Activated CD4-positive, alpha-beta T cell treated with anti-CD3 and anti-CD28 coated beads, Interleukin-2, amount 50 U/mL, for 1 hour (primary cell): ENCODE data around the gene RYR1.
"Not testable (repeated sequence)": the region's sequence is repeated elsewhere in the genome, so short reads cannot be mapped to it uniquely, and the experiment has no call there.

Experiments used
- DNase-seq: peaks from one replicate; pipeline ENCODE4 v3.0.0-alpha.2; 2020

RYR1 gene

DNA sequence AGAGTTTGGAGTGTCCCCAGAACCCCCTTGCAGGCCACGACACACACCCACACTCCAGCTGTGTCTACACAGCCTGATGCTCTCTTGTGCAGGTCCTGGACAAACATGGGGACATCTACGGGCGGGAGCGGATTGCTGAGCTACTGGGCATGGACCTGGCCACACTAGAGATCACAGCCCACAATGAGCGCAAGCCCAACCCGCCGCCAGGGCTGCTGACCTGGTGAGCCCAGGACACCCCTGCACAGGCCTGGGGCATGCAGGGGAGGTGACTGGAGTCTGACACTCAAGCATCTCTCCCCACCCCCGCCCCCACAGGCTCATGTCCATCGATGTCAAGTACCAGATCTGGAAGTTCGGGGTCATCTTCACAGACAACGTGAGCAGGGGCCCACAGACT, 144.3 kb downstream of the RYR1 start:
- no peak for DNase-seq

GRCh38 chr19:38579304-38579703, 145.8 kb downstream of the RYR1 start:
- DNase-seq = not testable (repeated sequence)

DNA sequence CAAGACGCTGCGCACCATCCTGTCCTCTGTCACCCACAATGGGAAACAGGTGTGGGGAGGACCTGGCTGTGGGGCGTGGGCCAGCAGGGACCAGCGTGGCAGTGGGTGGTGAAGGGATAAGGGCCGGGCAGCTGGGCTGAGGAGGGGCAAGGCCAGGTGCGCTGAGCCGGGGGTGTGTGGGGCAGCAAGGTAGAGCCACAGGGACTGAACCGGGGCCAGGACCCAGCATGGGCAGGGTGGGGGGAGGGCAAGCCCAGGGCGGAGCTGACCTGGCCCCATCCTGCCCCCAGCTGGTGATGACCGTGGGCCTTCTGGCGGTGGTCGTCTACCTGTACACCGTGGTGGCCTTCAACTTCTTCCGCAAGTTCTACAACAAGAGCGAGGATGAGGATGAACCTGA, 146.6 kb downstream of the RYR1 start:
- no peak for DNase-seq

DNA sequence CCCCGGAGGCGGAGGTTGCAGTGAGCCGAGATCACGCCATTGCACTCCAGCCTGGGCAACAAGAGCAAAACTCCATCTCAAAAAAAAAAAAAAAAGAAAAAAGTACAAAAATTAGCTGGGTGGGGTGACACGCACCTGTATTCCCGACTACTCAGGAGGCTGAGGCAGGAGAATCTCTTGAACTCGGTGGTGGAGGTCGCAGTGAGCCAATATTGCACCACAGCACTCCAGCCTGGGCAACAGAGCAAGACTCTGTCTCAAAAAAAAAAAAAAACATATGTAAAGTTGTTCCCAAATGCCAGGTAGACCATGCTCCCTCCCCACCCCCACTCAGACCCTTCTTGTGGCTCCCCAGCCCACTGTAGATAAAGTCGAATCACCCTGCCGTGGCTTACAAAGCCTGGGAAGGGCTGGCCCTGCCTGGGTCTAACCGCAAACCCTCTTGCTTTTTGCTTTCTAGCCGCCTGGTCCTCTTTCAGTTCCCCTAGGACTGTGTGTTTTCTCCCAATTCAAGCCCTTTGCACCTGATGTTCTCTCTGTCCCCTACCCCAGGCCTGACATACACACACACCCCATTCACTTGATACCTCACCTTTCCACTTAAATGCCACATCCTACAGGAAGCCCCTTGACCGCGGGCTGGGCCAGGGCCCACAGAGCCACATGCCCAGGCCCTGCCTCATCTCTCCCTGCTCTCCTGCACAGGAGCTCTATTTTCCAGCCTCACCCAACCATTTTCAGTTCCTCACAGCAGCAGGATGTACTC, 149.9 kb downstream of the RYR1 start:
- DNase-seq = no peak

- DNase-seq = no peak
Measured at GRCh38 chr19:38583985-38584305, 150.5 kb downstream of the RYR1 start.

DNA sequence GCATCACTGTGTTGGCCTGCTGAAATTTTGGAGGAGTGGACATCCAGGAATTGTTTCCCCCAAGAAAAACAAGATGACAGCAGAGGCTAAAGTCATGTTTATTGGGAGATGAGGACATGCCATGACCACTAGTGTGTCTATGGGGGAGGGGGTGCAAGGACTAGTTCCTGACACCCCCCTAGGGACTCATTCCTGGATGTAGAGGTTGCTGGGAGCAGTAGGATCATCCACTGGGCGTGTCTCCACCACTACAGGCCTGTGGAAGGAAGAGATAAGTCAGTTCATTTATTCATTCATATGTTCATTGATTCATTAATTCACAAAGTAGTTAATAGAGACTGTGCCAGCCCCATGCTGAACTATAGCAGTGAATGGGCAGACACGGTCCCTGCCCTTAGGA, 154.1 kb downstream of the RYR1 start:
- no peak for DNase-seq

DNA sequence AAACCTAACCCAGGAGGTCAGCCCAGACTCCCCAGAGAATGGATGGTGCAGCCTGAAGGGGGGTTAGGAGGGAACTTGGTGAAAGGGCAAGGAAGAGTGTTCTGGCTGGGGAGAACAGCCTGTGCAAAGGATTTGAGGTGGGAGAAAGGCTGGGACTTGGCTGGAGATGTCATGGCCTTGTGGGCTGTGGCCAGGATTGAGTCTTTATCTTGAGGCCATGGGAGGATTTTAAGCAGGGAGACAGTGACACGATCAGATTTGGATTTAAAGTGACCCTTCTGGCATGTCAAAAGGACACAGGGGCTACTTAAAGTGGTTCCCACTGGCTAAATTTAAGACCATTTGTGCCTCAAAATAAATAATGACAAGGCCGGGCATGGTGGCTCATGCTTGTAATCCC, 154.6 kb downstream of the RYR1 start:
- DNase-seq = no peak

DNA sequence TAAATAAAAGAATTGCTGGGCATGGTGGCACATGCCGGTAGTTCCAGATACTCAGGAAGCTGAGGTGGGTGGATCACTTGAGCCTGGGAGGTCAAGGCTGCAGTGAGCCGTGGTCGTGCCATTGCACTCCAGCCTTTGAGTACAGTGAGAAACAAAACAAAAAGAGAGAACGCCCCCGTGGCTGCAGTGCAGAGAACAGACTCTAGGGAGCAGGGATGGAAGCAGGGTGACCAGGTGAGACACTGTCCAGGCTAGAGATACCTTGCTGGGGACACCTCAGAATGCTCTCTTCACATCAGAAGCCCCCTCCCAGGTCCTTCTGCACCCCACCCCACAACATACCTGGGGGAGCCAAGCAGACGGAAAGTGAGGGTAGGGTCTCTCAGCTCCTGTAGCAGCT, 159.4 kb downstream of the RYR1 start:
- no peak for DNase-seq

GRCh38 chr19:38596057-38596981, 162.8 kb downstream of the RYR1 start:
- DNase-seq = peak; percentile 12

- DNase-seq = no peak
Measured at GRCh38 chr19:38597075-38597474, 163.6 kb downstream of the RYR1 start.

DNA sequence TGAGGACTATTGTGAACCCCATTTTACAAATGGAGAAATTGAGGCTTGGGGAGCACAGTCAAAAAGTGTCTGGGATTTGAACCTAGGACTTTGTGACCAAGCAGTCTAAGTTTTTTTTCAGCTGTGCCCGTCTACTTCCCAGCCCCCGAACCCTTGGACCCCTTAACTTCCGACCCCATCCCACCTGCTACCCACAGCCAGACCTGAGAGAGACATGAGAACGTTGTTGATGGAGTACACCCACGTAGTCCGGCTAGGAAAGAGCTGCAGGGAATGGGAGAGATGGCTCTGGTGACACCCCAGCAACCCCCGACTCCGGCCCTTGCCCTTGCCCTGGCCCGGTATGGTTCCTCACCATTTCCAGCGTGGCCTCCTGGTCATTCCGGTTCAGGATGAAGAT, 166.2 kb downstream of the RYR1 start:
- DNase-seq = no peak

- DNase-seq = not testable (repeated sequence)
Measured at GRCh38 chr19:38602856-38603255, 169.4 kb downstream of the RYR1 start.

- DNase-seq = no peak
Measured at GRCh38 chr19:38606131-38606530, 172.6 kb downstream of the RYR1 start.

- DNase-seq = no peak
Measured at GRCh38 chr19:38614289-38614688, 180.8 kb downstream of the RYR1 start.

GRCh38 chr19:38615007-38615581, 181.6 kb downstream of the RYR1 start:
- DNase-seq = no peak

- no peak for DNase-seq
Measured at GRCh38 chr19:38616265-38616664, 182.8 kb downstream of the RYR1 start.

DNA sequence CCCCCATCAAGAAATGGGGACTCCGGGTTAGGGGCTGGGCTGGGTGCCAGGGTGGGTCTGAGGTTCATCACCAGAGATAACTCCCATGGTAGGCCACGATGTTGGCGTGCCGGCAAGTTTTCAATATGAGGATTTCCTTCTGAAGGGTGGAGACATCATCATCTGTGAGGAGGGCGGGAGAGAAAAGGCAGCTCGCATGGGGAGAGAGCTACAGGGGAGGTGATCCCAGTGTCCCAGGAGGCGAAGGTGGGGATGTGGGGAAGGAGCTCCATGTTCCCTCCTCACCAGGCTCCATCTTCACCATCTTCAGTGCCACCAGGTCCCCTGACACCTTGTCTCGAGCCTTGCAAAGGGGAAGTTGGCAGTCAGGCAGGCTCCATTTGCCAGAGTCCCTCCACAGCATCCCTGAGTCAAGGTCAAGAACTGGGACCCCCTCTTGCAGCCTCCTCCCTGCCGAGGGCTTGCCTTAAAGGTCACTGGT, 183.8 kb downstream of the RYR1 start:
- no peak for DNase-seq

GRCh38 chr19:38617764-38618589, 184.5 kb downstream of the RYR1 start, which contains the start of gene MAP4K1:
Gene MAP4K1, minus strand, starts transcription at chr19:38617953. Its CDS starts 58 bp downstream, at chr19:38617895.
- peak; percentile 57 for DNase-seq

DNA sequence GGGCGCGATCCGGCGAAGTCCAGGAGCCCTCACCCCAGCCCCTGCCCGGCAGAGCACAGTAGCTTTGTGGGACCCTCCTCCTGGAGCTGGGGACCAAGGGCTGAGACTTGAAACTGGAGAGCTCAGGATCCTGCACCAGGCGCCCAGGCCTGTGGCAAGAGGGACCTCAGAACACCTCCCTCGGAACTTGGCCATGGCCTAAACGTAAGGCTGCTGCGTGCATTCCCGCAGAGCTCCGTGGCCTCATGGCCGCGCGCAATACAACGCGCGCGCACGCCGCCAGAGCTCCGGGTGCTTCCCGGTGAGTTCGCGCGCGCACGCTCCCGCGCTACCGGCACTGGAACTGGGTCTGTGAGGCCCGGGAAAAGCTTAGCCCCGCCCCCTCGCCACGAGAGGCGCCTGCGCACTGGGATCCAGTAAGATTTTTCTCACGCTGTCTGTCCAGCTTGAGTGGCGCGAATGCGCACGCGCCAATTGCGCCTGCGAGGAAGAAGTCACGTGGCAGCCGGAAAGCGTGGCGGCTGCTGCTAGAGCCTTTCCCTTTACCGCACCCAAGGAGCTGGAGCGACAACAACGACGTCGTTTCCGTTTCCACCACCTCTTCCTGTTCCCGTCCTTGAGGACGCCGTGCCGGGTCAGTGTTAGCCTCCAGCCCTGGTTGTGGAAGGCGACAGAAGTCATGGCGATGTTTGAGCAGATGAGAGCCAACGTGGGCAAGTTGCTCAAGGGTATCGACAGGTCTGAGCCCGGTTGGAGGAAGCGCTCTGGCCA, 185.3 kb downstream of the RYR1 start, which contains the start of gene EIF3K:
TSS of gene EIF3K (plus strand) at position 599 of the 771 bp plus-strand sequence. CDS start at position 680, 81 bp downstream.
- DNase-seq = peak; percentile 96

DNA sequence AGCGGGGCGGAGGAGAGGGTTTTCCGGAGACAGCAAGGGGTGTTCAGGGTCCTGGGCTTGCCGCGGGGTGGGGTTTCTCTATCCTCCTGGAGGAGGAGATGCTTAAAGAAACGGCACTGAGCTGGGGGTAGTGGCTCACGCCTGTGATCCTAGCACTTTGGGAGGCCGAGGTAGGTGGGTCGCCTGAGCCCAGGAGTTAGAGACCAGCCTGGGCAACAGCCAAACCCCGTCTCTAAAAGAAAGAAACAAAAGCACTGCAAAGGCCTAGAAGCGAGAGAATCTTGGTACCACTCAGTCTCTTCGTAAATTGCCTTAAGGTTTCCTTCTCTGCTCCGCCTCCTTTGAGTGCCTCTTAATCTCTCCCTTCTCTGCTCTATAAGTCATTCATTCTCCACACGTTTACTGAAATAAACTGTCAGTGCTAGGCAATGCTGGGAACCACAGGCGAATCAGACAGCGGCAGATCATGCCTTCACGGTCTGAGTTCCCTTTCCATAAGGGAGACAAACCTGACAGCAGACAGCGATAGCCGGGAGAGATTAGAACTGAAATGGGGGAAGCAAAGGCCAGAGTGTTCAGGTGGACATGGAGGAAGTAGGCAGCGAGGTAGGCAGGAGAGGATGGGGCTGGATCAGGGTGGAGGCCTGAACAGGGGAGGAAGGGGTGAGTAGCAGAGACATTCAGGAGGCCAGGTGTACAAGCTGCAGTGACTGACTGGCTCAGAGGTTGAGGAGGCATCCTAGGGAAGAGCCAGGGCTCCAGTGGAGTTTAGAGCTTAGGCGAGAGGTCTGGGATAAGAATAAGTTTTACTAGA, 186.1 kb downstream of the RYR1 start:
- DNase-seq = no peak

DNA sequence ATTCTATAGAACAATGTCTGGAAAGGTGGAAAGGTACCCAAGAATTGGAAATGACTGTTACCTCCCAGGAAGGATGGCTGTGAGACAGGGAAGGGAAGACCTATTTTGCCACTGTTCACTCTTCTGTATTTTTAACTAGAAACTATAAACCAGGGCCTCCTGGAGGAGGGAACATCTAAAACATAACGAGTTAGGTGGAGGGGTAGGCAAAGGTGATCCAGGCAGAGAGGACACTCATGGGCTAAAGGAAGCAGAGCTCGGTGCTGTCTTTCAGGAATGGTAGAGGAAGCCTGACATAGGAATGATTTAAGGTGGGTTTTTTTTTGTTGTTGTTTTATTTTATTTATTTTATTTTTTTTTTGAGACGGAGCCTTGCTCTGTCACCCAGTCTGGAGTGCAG, 191.3 kb downstream of the RYR1 start:
- no peak for DNase-seq
